H1 (cell line): Measurements from ENCODE around the gene ERC1. TPM values are rescaled to one million over a fixed set of nuclear protein-coding genes. Genes with fewer than 3 reads are reported as not detected.

Experiments used
- ATF3 ChIP-seq: IDR thresholded peaks from 2 replicates; pipeline ENCODE4 v1.6.1; 2011; ENCODE audit warnings: low read depth, mild to moderate bottlenecking, low read length; ENCODE audit not compliant: insufficient read depth
- CBX8 ChIP-seq: fragments of 300-800, 300-1000 bp; sonication (generic); IDR thresholded peaks from 2 replicates; pipeline ENCODE4 v1.7.1; 2016; ENCODE audit warnings: low read depth, low read length, borderline replicate concordance
- SAP30 ChIP-seq: fragments of 300-600 bp; sonication (generic); IDR thresholded peaks from 2 replicates; pipeline ENCODE4 v1.7.1; 2012; ENCODE audit warnings: low read length, moderate library complexity, mild to moderate bottlenecking, inconsistent platforms; ENCODE audit not compliant: insufficient read depth, insufficient replicate concordance
- SIRT6 ChIP-seq: IDR thresholded peaks from one replicate; pipeline ENCODE4 v1.7.1; 2012; ENCODE audit warnings: low read length, inconsistent platforms
- polyA plus RNA-seq, 7 experiments: library from polyadenylated mRNA; depleted of rRNA in 3 of 7; stranded (reverse) in 5 of 7; unstranded in 2 of 7; fragments of >200 nt in 5 of 7; fragments of 200-250 nt in 2 of 7; gene quantifications; 1 replicate in 5 of 7; 2 replicates in 1 of 7; 4 replicates in 1 of 7; pipeline versions ENCODE4 v1.2.1 to v1.2.3, GENCODE V29; 2011 to 2013; ENCODE audit warnings: missing spikeins in 2 of 7, mixed read lengths in 2 of 7
- total RNA-seq: library from RNA; stranded (reverse); fragmentation: NEBNext Ultra II Directional; extraction: Animal tissue kit (Norgen Biotek cat#: 25700); gene quantifications from 2 replicates; pipeline ENCODE4 v1.2.1, GENCODE V29; 2021

ERC1 gene
- total and polyA plus RNA-seq, 2 of the 8 experiments (the other 6 are each of a cell fraction or from before 2014, with no cell fraction given): 7.8 to 45.7 TPM

- TF ChIP-seq ATF3: no peak
- TF ChIP-seq SAP30: no peak
- no peak for TF ChIP-seq SIRT6
- no peak for TF ChIP-seq CBX8
- TF ChIP-seq, all 59 proteins: peak for 0
Observed at GRCh38 chr12:1226951-1227350, 235.9 kb downstream of the ERC1 start (continued).
